HFF-Myc (cell line): Measurements from ENCODE around the gene ST6GALNAC5.
"Not testable (repeated sequence)": the region's sequence is repeated elsewhere in the genome, so short reads cannot be mapped to it uniquely, and the experiment has no call there.

Experiments used
- DNase-seq: peaks from one replicate; pipeline ENCODE4 v3.0.0-alpha.2; 2011; ENCODE audit warnings: low read depth; ENCODE audit errors: extremely low read depth
- H3K4me3 ChIP-seq: replicated peaks from 2 replicates; pipeline ENCODE4 v1.5.1; 2011; ENCODE audit warnings: low read depth, mild to moderate bottlenecking, control low read depth, low read length
- CTCF ChIP-seq: IDR thresholded peaks from 2 replicates; pipeline ENCODE4 v1.5.1; 2012; ENCODE audit warnings: mild to moderate bottlenecking, low read depth, low read length, control low read depth; ENCODE audit errors: missing control alignments

Gene ST6GALNAC5

GRCh38 chr1:76951153-76951552, 83.9 kb downstream of the ST6GALNAC5 start:
- no peak for DNase-seq
- TF ChIP-seq CTCF: no peak
- no peak overlapping the region for H3K4me3 ChIP-seq

GRCh38 chr1:76955652-76956051, 88.4 kb downstream of the ST6GALNAC5 start:
- no peak overlapping the region for H3K4me3 ChIP-seq
- TF ChIP-seq CTCF: no peak
- DNase-seq: no peak

- DNase-seq: no peak
- TF ChIP-seq CTCF: no peak
- H3K4me3 ChIP-seq: no peak overlapping the region
These were observed 90.7 kb downstream of the ST6GALNAC5 start for GRCh38 chr1:76957961-76958360.

GRCh38 chr1:76958828-76959227, 91.5 kb downstream of the ST6GALNAC5 start:
- TF ChIP-seq CTCF: no peak
- DNase-seq: no peak
- no peak overlapping the region for H3K4me3 ChIP-seq

- no peak for DNase-seq
- TF ChIP-seq CTCF: no peak
- H3K4me3 ChIP-seq: no peak overlapping the region
These were observed 92.3 kb downstream of the ST6GALNAC5 start for GRCh38 chr1:76959556-76959955.

- TF ChIP-seq CTCF: no peak
- no peak for DNase-seq
- H3K4me3 ChIP-seq: no peak overlapping the region
These were observed 94.0 kb downstream of the ST6GALNAC5 start for GRCh38 chr1:76961181-76961819.

- no peak for DNase-seq
- no peak overlapping the region for H3K4me3 ChIP-seq
- TF ChIP-seq CTCF: no peak
These were observed 94.5 kb downstream of the ST6GALNAC5 start for GRCh38 chr1:76961820-76962207.

- H3K4me3 ChIP-seq, DNase-seq: not testable (repeated sequence)
These were observed 114.0 kb downstream of the ST6GALNAC5 start for GRCh38 chr1:76981267-76981666.
